GM12891 (cell line): ENCODE measurements around the gene ROCK1.

Experiments used
- POLR2A ChIP-seq: IDR thresholded peaks from 2 replicates; pipeline ENCODE4 v1.6.1; 2011; ENCODE audit warnings: low read depth, low read length, control low read depth
- POLR2AphosphoS5 ChIP-seq: IDR thresholded peaks from 2 replicates; pipeline ENCODE4 v1.6.1; 2011; ENCODE audit warnings: low read depth, low read length, control low read depth
- SPI1 ChIP-seq: IDR thresholded peaks from 2 replicates; pipeline ENCODE4 v1.6.1; 2011; ENCODE audit warnings: low read depth, low read length, control low read depth
- TAF1 ChIP-seq: IDR thresholded peaks from 2 replicates; pipeline ENCODE4 v1.6.1; 2011; ENCODE audit warnings: low read depth, low read length, control low read depth

DNA sequence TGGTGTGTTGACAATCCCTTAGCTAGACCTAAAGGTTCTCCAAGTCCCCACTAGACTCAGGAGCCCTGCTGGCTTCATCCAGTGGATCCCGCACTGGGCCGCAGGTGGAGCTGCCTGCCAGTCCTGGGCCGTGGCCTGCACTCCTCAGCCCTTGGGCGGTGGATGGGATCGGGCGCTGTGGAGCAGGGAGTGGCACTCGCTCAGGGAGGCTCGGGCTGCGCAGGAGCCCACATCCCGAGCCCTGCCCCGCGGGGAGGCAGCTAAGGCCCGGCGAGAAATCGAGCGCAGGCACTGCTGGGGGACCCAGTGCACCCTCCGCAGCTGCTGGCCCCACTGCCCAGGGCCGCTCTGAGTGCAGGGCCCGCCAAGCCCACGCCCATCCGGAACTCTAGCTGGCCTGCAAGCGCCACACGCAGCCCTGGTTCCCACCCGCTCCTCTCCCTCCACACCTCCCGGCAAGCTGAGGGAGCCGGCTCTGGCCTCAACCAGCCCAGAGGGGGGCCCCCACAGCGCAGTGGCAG is 20.8 kb upstream of the ROCK1 start:
- TF ChIP-seq POLR2A (no peak), POLR2AphosphoS5 (no peak), TAF1 (no peak), SPI1 (no peak)
